IMR-90 (cell line): ENCODE measurements around the gene CDK17. TPM values are rescaled to one million over a fixed set of nuclear protein-coding genes. Genes with fewer than 3 reads are reported as not detected.
A peak's percentile ranks its signal among the peaks of the same experiment; 100 is the strongest.

Experiments used
- ATAC-seq: fragments of 200-7000 bp; cut with Tn5 transposase; 2 replicates; pipeline ENCODE4 v1.9.1; 2020; ENCODE audit warnings: low read depth, mild to moderate bottlenecking, moderate library complexity
- BruUV-seq: library from RNA; stranded (reverse); fragments of 400-500 nt; replicated peaks from 2 replicates; lab custom pipeline; 2021; lab: Mats Ljungman, UMichigan
- CTCF ChIA-PET: fragments of 300-600 bp; formaldehyde crosslinking; extraction: SDS; loops from one replicate; lab custom pipeline; 2021; ENCODE audit warnings: antibody characterized with exemption; lab: Yijun Ruan, JAX
- POLR2A ChIA-PET: fragments of 300-600 bp; sonication (Branson Sonifier 250); formaldehyde crosslinking; loops from one replicate; lab custom pipeline; 2022; ENCODE audit warnings: antibody characterized with exemption; ENCODE audit not compliant: unreplicated experiment; lab: Charles Lee
- DNase-seq: peaks from one replicate; pipeline ENCODE4 v3.0.0; 2013
- H2AFZ ChIP-seq: replicated peaks from 2 replicates; pipeline ENCODE3; 2013; ENCODE audit warnings: low read length, mild to moderate bottlenecking; ENCODE audit not compliant: poor library complexity
- H2AK5ac ChIP-seq: 2 replicates; pipeline ENCODE4 v1.6.1; 2013; ENCODE audit warnings: low read depth, low read length, inconsistent platforms
- H2AK9ac ChIP-seq: replicated peaks from 2 replicates; pipeline ENCODE3; 2013; ENCODE audit warnings: mild to moderate bottlenecking, low read depth, low read length, moderate library complexity; ENCODE audit not compliant: poor library complexity
- H2BK120ac ChIP-seq: 2 replicates; pipeline ENCODE4 v1.6.1; 2013; ENCODE audit warnings: low read depth, low read length, inconsistent platforms
- H2BK15ac ChIP-seq: 3 replicates; pipeline ENCODE4 v1.6.1; 2013; ENCODE audit warnings: low read depth, low read length, inconsistent platforms
- H2BK20ac ChIP-seq: 2 replicates; pipeline ENCODE4 v1.6.1; 2013; ENCODE audit warnings: low read depth, mild to moderate bottlenecking, inconsistent platforms, low read length, moderate library complexity
- H2BK5ac ChIP-seq: 2 replicates; pipeline ENCODE4 v1.6.1; 2013; ENCODE audit warnings: mild to moderate bottlenecking, low read depth, low read length, inconsistent platforms; ENCODE audit not compliant: poor library complexity, severe bottlenecking
- H3K14ac ChIP-seq: replicated peaks from 2 replicates; pipeline ENCODE4 v1.6.1; 2013; ENCODE audit warnings: low read depth, low read length, inconsistent platforms
- H3K18ac ChIP-seq: 2 replicates; pipeline ENCODE4 v1.6.1; 2013; ENCODE audit warnings: low read depth, low read length, control low read depth
- H3K23ac ChIP-seq: 2 replicates; pipeline ENCODE4 v1.6.1; 2013; ENCODE audit warnings: low read depth, low read length, inconsistent platforms
- H3K27ac ChIP-seq: 2 replicates; pipeline ENCODE4 v1.5.1; 2013; ENCODE audit warnings: mild to moderate bottlenecking, control low read depth, low read length; ENCODE audit not compliant: insufficient read depth
- H3K27me3 ChIP-seq: 2 replicates; pipeline ENCODE4 v1.6.1; 2013; ENCODE audit warnings: low read length; ENCODE audit not compliant: control insufficient read depth, insufficient read depth
- H3K36me3 ChIP-seq: 2 replicates; pipeline ENCODE4 v1.6.1; 2013; ENCODE audit warnings: low read length, mixed read lengths; ENCODE audit not compliant: control insufficient read depth, insufficient read depth
- H3K4ac ChIP-seq: 2 replicates; pipeline ENCODE4 v1.6.1; 2013; ENCODE audit warnings: low read depth, low read length, inconsistent platforms
- H3K4me1 ChIP-seq: 2 replicates; pipeline ENCODE4 v1.6.1; 2013; ENCODE audit warnings: low read length, mixed read lengths; ENCODE audit not compliant: control insufficient read depth, insufficient read depth
- H3K4me2 ChIP-seq: 2 replicates; pipeline ENCODE4 v1.6.1; 2013; ENCODE audit warnings: low read depth, mild to moderate bottlenecking, control low read depth, low read length, moderate library complexity
- H3K4me3 ChIP-seq: 2 replicates; pipeline ENCODE4 v1.5.1; 2013; ENCODE audit warnings: low read depth, mild to moderate bottlenecking, control low read depth, low read length, moderate library complexity; ENCODE audit not compliant: insufficient read depth
- H3K56ac ChIP-seq: 2 replicates; pipeline ENCODE4 v1.6.1; 2013; ENCODE audit warnings: low read length, inconsistent platforms; ENCODE audit not compliant: insufficient read depth; ENCODE audit errors: extremely low read depth
- H3K79me1 ChIP-seq, 2 experiments: 2 replicates each; pipeline ENCODE4 v1.6.1; 2013; ENCODE audit warnings: low read length in 2 of 2, inconsistent platforms in 1 of 2, low read depth in 1 of 2
- H3K9ac ChIP-seq: 2 replicates; pipeline ENCODE4 v1.6.1; 2013; ENCODE audit warnings: low read depth, low read length, control low read depth
- H3K9me1 ChIP-seq: 2 replicates; pipeline ENCODE4 v1.6.1; 2013; ENCODE audit warnings: low read length, inconsistent platforms; ENCODE audit not compliant: insufficient read depth
- H3K9me3 ChIP-seq: 2 replicates; pipeline ENCODE4 v1.6.1; 2013; ENCODE audit warnings: low read length; ENCODE audit not compliant: control insufficient read depth, insufficient read depth
- H4K20me1 ChIP-seq: 2 replicates; pipeline ENCODE4 v1.6.1; 2013; ENCODE audit warnings: low read length, inconsistent platforms; ENCODE audit not compliant: insufficient read depth
- H4K5ac ChIP-seq: 2 replicates; pipeline ENCODE4 v1.6.1; 2013; ENCODE audit warnings: mild to moderate bottlenecking, low read depth, low read length, control low read depth
- H4K8ac ChIP-seq, 2 experiments: 2 replicates each; pipeline ENCODE4 v1.6.1; 2013; ENCODE audit warnings: low read depth in 2 of 2, low read length in 2 of 2, control low read depth in 1 of 2, inconsistent platforms in 1 of 2
- H4K91ac ChIP-seq: 2 replicates; pipeline ENCODE4 v1.6.1; 2013; ENCODE audit warnings: low read depth, low read length, inconsistent platforms; ENCODE audit not compliant: insufficient read depth
- BHLHE40 ChIP-seq: fragments of 150-350 bp; IDR thresholded peaks from 2 replicates; pipeline ENCODE4 v1.6.1; 2016; ENCODE audit warnings: mild to moderate bottlenecking, low read depth, low read length
- CTCF ChIP-seq: conservative IDR thresholded peaks from 2 replicates; pipeline ENCODE4 v1.5.1; 2012; ENCODE audit warnings: mild to moderate bottlenecking, low read depth, low read length, improper control_type of control experiment
- FOS ChIP-seq: fragments of 150-350 bp; IDR thresholded peaks from 2 replicates; pipeline ENCODE4 v1.6.1; 2016; ENCODE audit warnings: low read depth, low read length
- RCOR1 ChIP-seq: IDR thresholded peaks from 2 replicates; pipeline ENCODE4 v1.6.1; 2012; ENCODE audit warnings: mild to moderate bottlenecking, low read length, improper control_type of control experiment; ENCODE audit not compliant: insufficient replicate concordance
- USF2 ChIP-seq: fragments of 150-350 bp; IDR thresholded peaks from 2 replicates; pipeline ENCODE4 v1.6.1; 2017; ENCODE audit warnings: mild to moderate bottlenecking, antibody characterized with exemption, low read length, low read depth
- WGBS, 2 experiments: methylation state at CpG; one replicate each; pipeline versions ENCODE4 v1.1.5 to v1.1.7; 2013; ENCODE audit warnings: missing lambda C conversion rate in 2 of 2; ENCODE audit not compliant: insufficient read length in 1 of 2; ENCODE audit errors: extremely low coverage in 2 of 2; 5-methylcytosine and 5-hydroxymethylcytosine counted together
- dilution Hi-C: fragments of 300-500 bp; cut with HindIII; formaldehyde crosslinking; loops from one replicate; pipeline ENCODE4 v1.14.3; 2018; ENCODE audit warnings: low sequenced_read_pairs; ENCODE audit not compliant: unreplicated experiment
- in situ Hi-C: fragments of 300-500 bp; cut with MboI; formaldehyde crosslinking; loops from 3 replicates; pipeline ENCODE4 v1.14.3; 2019; ENCODE audit warnings: low sequenced_read_pairs, inconsistent platforms, mixed read lengths
- intact Hi-C: fragments of 100-400 bp; cut with micrococcal nuclease; formaldehyde crosslinking; loops from 2 replicates; pipeline ENCODE4 v1.10.0; 2022
- polyA plus RNA-seq, 3 experiments: library from polyadenylated mRNA; depleted of rRNA; stranded (reverse); fragments of >200 nt; gene quantifications; 2 replicates each; pipeline ENCODE4 v1.2.3, GENCODE V29; 2012; ENCODE audit warnings: low replicate concordance in 1 of 3
- total RNA-seq: library from RNA; depleted of rRNA; stranded (reverse); fragments of >200 nt; gene quantifications from 2 replicates; pipeline ENCODE4 v1.2.3, GENCODE V29; 2012

Gene CDK17
- total and polyA plus RNA-seq, 2 of the 4 experiments (the other 2 are of a cell fraction): 14.5 to 50.2 TPM

GRCh38 chr12:96237465-96238077 is 162.7 kb downstream of the CDK17 start:
- peak overlapping the region; percentile 96 for H2AK5ac ChIP-seq
- peak overlapping the region; percentile 50; the same call in 1 of the 2 replicates for H2BK120ac ChIP-seq
- H3K9ac ChIP-seq: no peak overlapping the region
- H3K4me3 ChIP-seq: no peak overlapping the region
- H3K4me2 ChIP-seq: peak overlapping the region; percentile 77
- H2AFZ ChIP-seq: no peak overlapping the region
- H4K20me1 ChIP-seq: peaks cover 84% of the 10 kb centered on the region
- peak overlapping the region; percentile 83 for H3K27ac ChIP-seq
- peaks cover 48% of the 10 kb centered on the region for H3K9me1 ChIP-seq
- H4K91ac ChIP-seq: peak overlapping the region; percentile 26
- TF ChIP-seq BHLHE40 (0 out of 2 replicates have a peak, but pooled peaks have one; percentile 23), USF2 (no peak), FOS (peak; percentile 77), RCOR1 (peak; percentile 98), CTCF (0 out of 2 replicates have a peak, but pooled peaks have one; percentile 1)
- peak overlapping the region; percentile 38; the same call in 1 of the 2 replicates for H3K14ac ChIP-seq
- peak overlapping the region; percentile 21 for H2AK9ac ChIP-seq
- intact Hi-C loops: no loop called here
- peak overlapping the region; percentile 64 for H3K4ac ChIP-seq
- 15% methylated on average over 6 of the region's 9 CpGs; no CpG with 5 or more reads in 1 of the 2 experiments for WGBS, 2 experiments
- H3K36me3 ChIP-seq: peaks cover 5% of the 10 kb centered on the region
- H2BK5ac ChIP-seq: peak overlapping the region; percentile 84
- no peaks in the 10 kb centered on the region for H3K9me3 ChIP-seq
- H4K8ac ChIP-seq: peak overlapping the region in 1 of 2 experiments; percentile 18; a peak in 1 of 4 replicates
- H2BK15ac ChIP-seq: peak overlapping the region; percentile 33; the same call in 1 of the 3 replicates
- H3K79me1 ChIP-seq: peaks cover 45 to 96% of the 10 kb centered on the region in 2 experiments
- in situ Hi-C loops: no loop called here
- H3K56ac ChIP-seq: no peak overlapping the region
- peak overlapping the region; percentile 2; the same call in 1 of the 2 replicates for H4K5ac ChIP-seq
- H3K27me3 ChIP-seq: no peaks in the 10 kb centered on the region
- dilution Hi-C loops: no loop called here
- BruUV-seq: no TSS peak
- CTCF ChIA-PET: interaction anchor here (1.3 kb wide), 1 partner anchor 163 kb away, joined by 6 read pairs; the partner anchor contains the start of gene CDK17
- H3K4me1 ChIP-seq: peaks cover 44% of the 10 kb centered on the region
- peak overlapping the region; percentile 41; the same call in 1 of the 2 replicates for H2BK20ac ChIP-seq
- ATAC-seq (peak; percentile 64), DNase-seq (peak; percentile 97)
- H3K23ac ChIP-seq: peak overlapping the region; percentile 28; the same call in 1 of the 2 replicates
- POLR2A ChIA-PET: no interaction called here
- H3K18ac ChIP-seq: peak overlapping the region; percentile 21
